Measurements from ENCODE around the gene FOXO3. TPM values are rescaled to one million over a fixed set of nuclear protein-coding genes. Genes with fewer than 3 reads are reported as not detected.

FOXO3 gene
- total and polyA plus RNA-seq, 2 of the 8 experiments (the other 6 are each of a cell fraction or from before 2014, with no cell fraction given), result 13.1 to 19.3 TPM

DNA sequence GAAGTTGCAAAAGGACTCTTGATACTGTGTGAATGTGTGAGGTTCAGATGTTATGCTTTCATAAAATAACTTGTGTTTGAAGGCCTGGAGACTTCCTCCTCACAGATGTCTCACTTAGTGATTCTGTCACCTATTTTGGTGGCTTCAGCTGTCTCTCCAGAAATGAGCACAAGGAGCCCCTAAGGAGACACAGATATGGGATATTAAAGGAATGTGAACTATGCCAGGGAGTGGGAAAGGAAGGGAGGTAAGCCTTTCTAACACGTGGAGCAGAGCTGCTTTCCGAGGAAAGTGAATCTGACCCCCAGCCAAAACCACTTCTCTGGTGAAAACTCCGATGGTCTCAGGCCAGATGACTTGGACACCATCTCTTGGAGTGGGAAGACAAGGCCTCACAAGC is 10.5 kb upstream of the FOXO3 start:
- no peak overlapping the region for H2AK5ac ChIP-seq (ENCODE audit: low read depth, low read length)
- H3K4me2 ChIP-seq (ENCODE audit: insufficient read depth in 1 of 2, low read depth in 2 of 2, low read length in 2 of 2), result no peak overlapping the region
- H3K4me3 ChIP-seq (ENCODE audit: extremely low read depth in 1 of 4, insufficient read depth in 2 of 4, low read depth in 3 of 4, low read length in 4 of 4), result no peak overlapping the region
- ChIA-PET CTCF (ENCODE audit: partially characterized antibody) (interaction anchor here (0.5 to 4.4 kb wide), 6 partner anchors 9 to 523 kb away, joined by 3 to 27 read pairs (median 3); no protein-coding TSS in a partner anchor), POLR2A (ENCODE audit: partially characterized antibody) (no interaction called here)
- no peak overlapping the region for H3K18ac ChIP-seq (ENCODE audit: extremely low read depth, low read length)
- no peaks in the 10 kb centered on the region for H3K23me2 ChIP-seq (ENCODE audit: low read depth, low read length)
- H3K4me1 ChIP-seq (replicated peaks in 1 of 4; ENCODE audit: control insufficient read depth in 3 of 4, insufficient read depth in 4 of 4, low read length in 3 of 4), result no peaks in the 10 kb centered on the region
- H4K20me1 ChIP-seq (replicated peaks in 1 of 2; ENCODE audit: control insufficient read depth in 1 of 2, insufficient read depth in 2 of 2, low read length in 2 of 2), result no peaks in the 10 kb centered on the region
- DNase-seq (ENCODE audit: low read depth in 1 of 2, low spot score in 2 of 2) (no peak), FAIRE-seq (no peak)
- no peaks in the 10 kb centered on the region for H3K79me2 ChIP-seq (ENCODE audit: control insufficient read depth in 1 of 2, insufficient read depth in 2 of 2, low read length in 2 of 2)
- H2BK5ac ChIP-seq (ENCODE audit: low read depth, low read length), result no peak overlapping the region
- H2BK20ac ChIP-seq (ENCODE audit: low read length), result no peak overlapping the region
- no peak overlapping the region for H2AFZ ChIP-seq (ENCODE audit: low read length)
- no peak overlapping the region for H3K27ac ChIP-seq (ENCODE audit: low read depth, low read length)
- H4K5ac ChIP-seq (ENCODE audit: insufficient read length, low read depth, low read length), result no peak overlapping the region
- H2BK12ac ChIP-seq (ENCODE audit: low read depth, low read length), result no peak overlapping the region
- H3K9ac ChIP-seq (replicated peaks in 1 of 4; ENCODE audit: extremely low read depth in 1 of 4, low read depth in 3 of 4, low read length in 3 of 4), result no peak overlapping the region
- no peaks in the 10 kb centered on the region for H3K9me3 ChIP-seq (ENCODE audit: insufficient read depth in 2 of 2, low read depth in 1 of 2, low read length in 1 of 2)
- no peak overlapping the region for H3K23ac ChIP-seq (ENCODE audit: insufficient read length)
- no peaks in the 10 kb centered on the region for H3K79me1 ChIP-seq (ENCODE audit: low read depth, low read length)
- no peak overlapping the region for H3K56ac ChIP-seq (replicated peaks; ENCODE audit: insufficient read length, low read depth, low read length)
- WGBS, 2 experiments (ENCODE audit: extremely low coverage in 1 of 2, insufficient coverage in 1 of 2, insufficient read length in 1 of 2, insufficient replicate concordance in 2 of 2, low coverage in 1 of 2, low lambda C conversion rate in 2 of 2, missing lambda C conversion rate in 1 of 2), result 81% methylated on average over 3 of the region's 3 CpGs; no CpG with 5 or more reads in 1 of the 2 experiments
- H3K27me3 ChIP-seq (replicated peaks in 1 of 4; ENCODE audit: control insufficient read depth in 3 of 4, extremely low read depth in 1 of 4, insufficient read depth in 3 of 4, low read length in 3 of 4), result no peaks in the 10 kb centered on the region; a peak in 1 of 7 replicates
- no peak overlapping the region for H3K14ac ChIP-seq (ENCODE audit: insufficient read length)
- H2BK15ac ChIP-seq (ENCODE audit: low read length), result no peak overlapping the region
- H3K36me3 ChIP-seq (ENCODE audit: control insufficient read depth in 2 of 4, insufficient read depth in 4 of 4, low read length in 3 of 4), result no peaks in the 10 kb centered on the region
- no peak overlapping the region for H2BK120ac ChIP-seq (replicated peaks; ENCODE audit: low read depth, low read length)
- no peak overlapping the region for H4K91ac ChIP-seq (replicated peaks; ENCODE audit: insufficient read length, low read length)
- no peak overlapping the region for H3K4ac ChIP-seq (replicated peaks; ENCODE audit: insufficient read length, low read depth, low read length)
- no peak overlapping the region for H4K8ac ChIP-seq (ENCODE audit: extremely low read depth, insufficient read depth, low read length)
- TF ChIP-seq NRF1 (IDR thresholded peaks at IDR 0.05; ENCODE audit: low read depth, low read length) (no peak), YY1 (IDR thresholded peaks at IDR 0.05; ENCODE audit: low read depth, low read length) (no peak), TCF12 (IDR thresholded peaks at IDR 0.05; ENCODE audit: low read depth, low read length) (no peak), ZNF274 (IDR thresholded peaks at IDR 0.05; ENCODE audit: borderline replicate concordance, extremely low read depth, low read length) (no peak), SP1 (IDR thresholded peaks at IDR 0.05; ENCODE audit: low read depth, low read length) (no peak), TAF7 (optimal IDR thresholded peaks at IDR 0.05; ENCODE audit: borderline replicate concordance, low read depth, low read length) (no peak), CHD1 (IDR thresholded peaks at IDR 0.05; ENCODE audit: low read depth, low read length) (no peak), JUND (IDR thresholded peaks at IDR 0.05; ENCODE audit: low read length) (no peak), TBP (IDR thresholded peaks at IDR 0.05; ENCODE audit: low read depth, low read length) (no peak), PHF8 (conservative IDR thresholded peaks at IDR 0.05; ENCODE audit: low read depth, low read length) (no peak), GABPA (IDR thresholded peaks at IDR 0.05; ENCODE audit: borderline replicate concordance, insufficient read depth, low read length) (no peak), TAF1 (IDR thresholded peaks at IDR 0.05; ENCODE audit: low read depth, low read length) (no peak), EGR1 (IDR thresholded peaks at IDR 0.05; ENCODE audit: borderline replicate concordance, low read depth, low read length) (no peak)
- TF ChIP-seq, protein P1, sequence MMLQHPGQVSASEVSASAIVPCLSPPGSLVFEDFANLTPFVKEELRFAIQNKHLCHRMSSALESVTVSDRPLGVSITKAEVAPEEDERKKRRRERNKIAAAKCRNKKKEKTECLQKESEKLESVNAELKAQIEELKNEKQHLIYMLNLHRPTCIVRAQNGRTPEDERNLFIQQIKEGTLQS (IDR thresholded peaks at IDR 0.05; ENCODE audit: insufficient read depth, low read depth, low read length), result no peak
- TF ChIP-seq, protein P2, sequence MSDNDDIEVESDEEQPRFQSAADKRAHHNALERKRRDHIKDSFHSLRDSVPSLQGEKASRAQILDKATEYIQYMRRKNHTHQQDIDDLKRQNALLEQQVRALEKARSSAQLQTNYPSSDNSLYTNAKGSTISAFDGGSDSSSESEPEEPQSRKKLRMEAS (IDR thresholded peaks at IDR 0.05), result no peak
